GM21381 (cell line): Measurements from ENCODE around the gene PNPO.

ENCODE experiments used
- ATAC-seq: cut with Tn5 transposase; IDR thresholded peaks from one replicate; pipeline ENCODE4 v1.9.1; 2021; ENCODE audit warnings: mild to moderate bottlenecking, moderate library complexity; ENCODE audit not compliant: unreplicated experiment

PNPO gene

GRCh38 chr17:47996201-47996600 is 54.8 kb downstream of the PNPO start:
- no peak for ATAC-seq

GRCh38 chr17:47997586-47997985 is 56.2 kb downstream of the PNPO start:
- ATAC-seq = no peak

- no peak for ATAC-seq
Observed at GRCh38 chr17:47998044-47998443, 56.7 kb downstream of the PNPO start.
